ENCODE data around the gene CRISPLD2.

CRISPLD2 gene

DNA sequence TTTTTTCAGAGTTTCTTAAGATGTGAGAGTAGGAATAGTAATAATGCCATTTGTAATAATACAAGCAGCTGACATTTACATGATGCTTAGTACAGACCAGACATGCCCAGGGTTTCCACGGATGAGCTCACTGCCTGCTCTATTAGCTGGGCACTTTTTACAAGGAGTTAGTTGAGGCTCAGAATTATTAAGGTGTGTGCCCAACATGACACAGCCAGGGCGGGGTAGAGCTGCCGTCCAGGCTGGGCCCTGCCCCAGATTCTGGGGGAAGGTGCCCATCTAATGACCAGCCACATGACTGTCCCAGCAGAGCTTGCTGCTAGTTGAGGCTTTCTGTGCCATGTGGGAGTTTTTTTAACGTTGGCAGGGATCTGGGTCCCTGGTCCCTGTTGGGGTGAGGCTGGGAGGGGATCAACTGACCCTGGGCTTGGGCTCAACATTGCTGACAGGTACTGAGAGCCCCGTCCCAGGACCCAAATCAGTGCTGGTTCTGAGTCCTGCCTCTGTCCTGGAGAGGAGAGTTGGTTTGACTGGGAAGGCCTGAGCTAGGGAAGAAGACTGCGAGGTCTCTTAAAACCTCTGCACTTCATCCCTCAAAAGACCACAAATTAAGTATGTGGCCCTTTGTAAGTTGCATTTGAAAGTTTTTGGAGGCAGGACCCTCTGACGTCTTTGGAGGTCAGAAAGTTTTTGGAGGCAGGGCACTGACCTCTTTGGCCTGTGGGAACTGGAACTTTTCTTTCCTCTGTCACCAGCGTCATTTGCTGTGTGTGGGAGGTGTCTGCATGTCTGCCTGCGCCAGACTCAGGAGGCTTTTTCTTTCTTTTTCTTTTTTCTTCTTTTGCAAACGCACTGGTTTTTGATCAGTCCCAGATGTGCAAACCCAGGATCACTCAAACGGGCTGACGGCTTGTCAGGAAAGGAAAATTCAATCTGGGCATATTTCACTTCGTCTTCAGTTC lies 2.2 kb downstream of the CRISPLD2 start:
- DNase-seq (ENCODE audit: extremely low spot score): no peak
- no peak for TF ChIP-seq FOXM1 (IDR thresholded peaks at IDR 0.05; ENCODE audit: borderline replicate concordance)
- TF ChIP-seq LEF1 (IDR thresholded peaks at IDR 0.05; ENCODE audit: borderline replicate concordance): no peak
- no peak for TF ChIP-seq FOXA1 (IDR thresholded peaks at IDR 0.05)
- TF ChIP-seq ZNF384 (IDR thresholded peaks at IDR 0.05): no peak
- no peak for TF ChIP-seq SUZ12 (IDR thresholded peaks at IDR 0.05)
- TF ChIP-seq TARDBP (IDR thresholded peaks at IDR 0.05): no peak
- no peak for TF ChIP-seq L3MBTL2 (conservative IDR thresholded peaks at IDR 0.05)
- no peak for TF ChIP-seq BHLHE40 (IDR thresholded peaks at IDR 0.05; ENCODE audit: borderline replicate concordance)
- no peak for TF ChIP-seq NFRKB (IDR thresholded peaks at IDR 0.05)
- no peak for TF ChIP-seq ARNT (IDR thresholded peaks at IDR 0.05)
- no peak for TF ChIP-seq SP1 (IDR thresholded peaks at IDR 0.05)
- ChIA-PET CTCF (no interaction called here), POLR2A (no interaction called here)

- POLR2A ChIA-PET: no interaction called here
- CTCF ChIA-PET: no interaction called here
- DNase-seq (ENCODE audit: extremely low spot score): no peak
Measured at GRCh38 chr16:84822990-84823389, 3.2 kb downstream of the CRISPLD2 start.

DNA sequence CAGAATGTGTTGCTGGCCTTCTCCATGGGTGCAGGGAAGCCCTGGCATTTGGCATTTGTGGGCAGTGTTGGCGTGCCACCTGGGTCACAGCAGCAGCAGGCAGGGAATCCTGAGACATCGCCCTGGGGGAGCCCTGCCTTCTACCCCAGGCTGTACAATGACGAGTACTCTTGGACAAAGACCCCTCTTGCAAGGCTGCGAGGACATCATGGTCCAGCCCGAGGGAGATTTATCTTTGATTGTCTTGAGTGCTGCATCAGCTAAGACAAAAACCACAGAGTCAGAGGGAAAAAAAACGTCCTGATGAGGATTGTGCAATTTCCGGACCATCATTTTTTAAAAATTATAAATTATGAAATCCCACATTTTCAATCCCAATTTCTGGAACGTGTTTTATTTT lies 3.7 kb downstream of the CRISPLD2 start:
- CTCF ChIA-PET: no interaction called here
- TF ChIP-seq FOXA1 (IDR thresholded peaks at IDR 0.05) (no peak), SP1 (IDR thresholded peaks at IDR 0.05) (no peak), SUZ12 (IDR thresholded peaks at IDR 0.05) (no peak), ELF4 (IDR thresholded peaks at IDR 0.05) (no peak), ARNT (IDR thresholded peaks at IDR 0.05) (no peak), TARDBP (IDR thresholded peaks at IDR 0.05) (no peak), BHLHE40 (IDR thresholded peaks at IDR 0.05; ENCODE audit: borderline replicate concordance) (no peak), FOXK2 (IDR thresholded peaks at IDR 0.05) (no peak), NFRKB (IDR thresholded peaks at IDR 0.05) (no peak), LEF1 (IDR thresholded peaks at IDR 0.05; ENCODE audit: borderline replicate concordance) (no peak)
- TF ChIP-seq, protein P1, sequence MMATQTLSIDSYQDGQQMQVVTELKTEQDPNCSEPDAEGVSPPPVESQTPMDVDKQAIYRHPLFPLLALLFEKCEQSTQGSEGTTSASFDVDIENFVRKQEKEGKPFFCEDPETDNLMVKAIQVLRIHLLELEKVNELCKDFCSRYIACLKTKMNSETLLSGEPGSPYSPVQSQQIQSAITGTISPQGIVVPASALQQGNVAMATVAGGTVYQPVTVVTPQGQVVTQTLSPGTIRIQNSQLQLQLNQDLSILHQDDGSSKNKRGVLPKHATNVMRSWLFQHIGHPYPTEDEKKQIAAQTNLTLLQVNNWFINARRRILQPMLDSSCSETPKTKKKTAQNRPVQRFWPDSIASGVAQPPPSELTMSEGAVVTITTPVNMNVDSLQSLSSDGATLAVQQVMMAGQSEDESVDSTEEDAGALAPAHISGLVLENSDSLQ (IDR thresholded peaks at IDR 0.05): no peak
- POLR2A ChIA-PET: no interaction called here
- no peak for DNase-seq (ENCODE audit: extremely low spot score)

More at GRCh38 chr16:84822990-84823389, 3.2 kb downstream of the CRISPLD2 start:
- TF ChIP-seq ELF4 (IDR thresholded peaks at IDR 0.05) (no peak), L3MBTL2 (conservative IDR thresholded peaks at IDR 0.05) (no peak), BHLHE40 (IDR thresholded peaks at IDR 0.05; ENCODE audit: borderline replicate concordance) (no peak), FOXK2 (IDR thresholded peaks at IDR 0.05) (no peak), ARNT (IDR thresholded peaks at IDR 0.05) (no peak), FOXA1 (IDR thresholded peaks at IDR 0.05) (no peak), SUZ12 (IDR thresholded peaks at IDR 0.05) (no peak), LEF1 (IDR thresholded peaks at IDR 0.05; ENCODE audit: borderline replicate concordance) (no peak), TARDBP (IDR thresholded peaks at IDR 0.05) (no peak), ZNF384 (IDR thresholded peaks at IDR 0.05) (no peak), CTBP1 (IDR thresholded peaks at IDR 0.05; ENCODE audit: borderline replicate concordance) (no peak), FOXM1 (IDR thresholded peaks at IDR 0.05; ENCODE audit: borderline replicate concordance) (no peak), SP1 (IDR thresholded peaks at IDR 0.05) (no peak), HDGF (IDR thresholded peaks at IDR 0.05; ENCODE audit: borderline replicate concordance) (no peak), NFRKB (IDR thresholded peaks at IDR 0.05) (no peak)
- TF ChIP-seq, protein P1 (IDR thresholded peaks at IDR 0.05): no peak

GRCh38 chr16:84823926-84824325 lies 4.1 kb downstream of the CRISPLD2 start:
- ChIA-PET CTCF (no interaction called here), POLR2A (no interaction called here)
- DNase-seq (ENCODE audit: extremely low spot score): no peak
- TF ChIP-seq NFRKB (IDR thresholded peaks at IDR 0.05) (no peak), ARNT (IDR thresholded peaks at IDR 0.05) (no peak), SP1 (IDR thresholded peaks at IDR 0.05) (no peak), LEF1 (IDR thresholded peaks at IDR 0.05; ENCODE audit: borderline replicate concordance) (no peak), SUZ12 (IDR thresholded peaks at IDR 0.05) (no peak), L3MBTL2 (conservative IDR thresholded peaks at IDR 0.05) (no peak), ELF4 (IDR thresholded peaks at IDR 0.05) (no peak), FOXM1 (IDR thresholded peaks at IDR 0.05; ENCODE audit: borderline replicate concordance) (no peak)

GRCh38 chr16:84825896-84826557 lies 6.2 kb downstream of the CRISPLD2 start:
- CTCF ChIA-PET: interaction anchor here (0.8 kb wide), 1 partner anchor 11 kb away, joined by 3 read pairs; no protein-coding TSS in a partner anchor
- POLR2A ChIA-PET: no interaction called here
- DNase-seq (ENCODE audit: extremely low spot score): no peak
- TF ChIP-seq, protein P1 (IDR thresholded peaks at IDR 0.05): no peak
- TF ChIP-seq BHLHE40 (IDR thresholded peaks at IDR 0.05; ENCODE audit: borderline replicate concordance): no peak
- no peak for TF ChIP-seq L3MBTL2 (conservative IDR thresholded peaks at IDR 0.05)
- no peak for TF ChIP-seq CTBP1 (IDR thresholded peaks at IDR 0.05; ENCODE audit: borderline replicate concordance)
- TF ChIP-seq SUZ12 (IDR thresholded peaks at IDR 0.05): no peak
- no peak for TF ChIP-seq SP1 (IDR thresholded peaks at IDR 0.05)
- no peak for TF ChIP-seq FOXK2 (IDR thresholded peaks at IDR 0.05)
- TF ChIP-seq TARDBP (IDR thresholded peaks at IDR 0.05): no peak
- TF ChIP-seq ELF4 (IDR thresholded peaks at IDR 0.05): no peak
- TF ChIP-seq ARNT (IDR thresholded peaks at IDR 0.05): no peak
- TF ChIP-seq FOXA1 (IDR thresholded peaks at IDR 0.05): no peak
- TF ChIP-seq LEF1 (IDR thresholded peaks at IDR 0.05; ENCODE audit: borderline replicate concordance): no peak
- TF ChIP-seq HDGF (IDR thresholded peaks at IDR 0.05; ENCODE audit: borderline replicate concordance): no peak
- no peak for TF ChIP-seq ZNF384 (IDR thresholded peaks at IDR 0.05)
